GM19468 (cell line): ENCODE measurements around the gene PCSK6.

Experiments used
- ATAC-seq: cut with Tn5 transposase; IDR thresholded peaks from one replicate; pipeline ENCODE4 v1.9.1; 2021; ENCODE audit warnings: mild to moderate bottlenecking, moderate library complexity, moderate number of reproducible peaks; ENCODE audit not compliant: unreplicated experiment; ENCODE audit errors: extremely low read depth

The PCSK6 gene

DNA sequence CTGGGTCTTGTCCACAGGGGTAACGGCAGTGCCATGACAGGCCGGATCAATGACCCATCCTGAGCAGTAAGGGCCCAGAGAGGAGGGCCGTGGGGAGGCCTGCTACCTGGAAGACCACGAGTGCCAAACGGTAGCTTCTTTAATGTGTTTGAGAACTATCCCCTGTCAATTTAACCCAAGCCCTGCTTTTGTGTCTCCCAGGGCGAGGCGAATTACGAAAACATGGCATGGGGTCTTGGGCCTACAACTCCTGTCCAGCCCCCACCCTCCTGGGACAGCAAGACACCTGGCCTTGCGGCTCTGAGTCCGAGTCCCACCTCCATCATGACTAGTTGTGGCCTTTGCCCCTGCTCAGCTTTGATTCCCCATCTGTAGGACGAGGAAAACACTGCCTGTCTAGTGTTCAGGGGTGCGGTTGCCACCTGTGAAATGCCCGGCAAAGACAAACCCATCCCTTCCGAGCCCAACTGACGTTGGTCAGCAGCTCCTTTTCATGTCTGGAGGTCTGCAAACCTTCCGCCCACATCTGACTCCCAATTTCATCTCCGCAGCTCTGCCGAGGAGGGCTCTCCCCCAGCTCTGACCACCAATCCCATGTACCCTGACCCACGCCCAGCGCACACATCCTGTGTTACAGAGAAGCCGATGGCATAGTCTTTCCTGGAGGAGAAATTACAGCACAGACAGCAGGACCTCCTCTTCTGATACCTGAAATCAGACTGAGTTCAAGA is 165.5 kb downstream of the PCSK6 start:
- no peak for ATAC-seq

DNA sequence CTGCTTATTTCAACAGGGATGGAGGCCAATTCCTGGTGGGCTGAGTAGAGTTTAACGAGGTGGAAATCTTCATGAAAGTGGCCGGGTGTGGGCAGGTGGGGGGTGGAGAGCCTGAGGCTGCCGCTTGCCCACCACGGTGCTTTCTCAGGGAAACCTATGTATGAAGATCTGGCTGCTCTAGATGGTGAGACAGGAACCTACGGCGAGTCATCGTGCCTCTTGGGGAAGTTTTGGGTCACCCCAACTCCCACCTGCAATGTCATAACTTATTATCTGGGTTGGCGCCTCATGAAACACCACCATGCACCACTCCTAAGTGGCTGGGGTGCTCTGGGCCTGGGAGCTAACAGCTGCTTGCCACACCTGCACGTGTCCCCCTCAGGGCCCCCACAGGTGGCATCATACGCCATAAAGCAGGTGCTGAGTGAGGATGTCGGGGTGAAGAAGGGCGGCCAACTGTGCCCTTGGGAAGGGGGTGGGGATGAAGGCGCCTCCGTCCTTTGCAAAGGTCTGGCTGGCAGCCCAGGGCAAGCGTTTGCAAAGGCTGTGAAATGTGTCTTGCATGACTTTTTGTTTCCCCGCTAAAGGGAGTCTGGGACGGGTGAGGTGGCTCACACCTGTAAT is 166.5 kb downstream of the PCSK6 start:
- no peak for ATAC-seq

DNA sequence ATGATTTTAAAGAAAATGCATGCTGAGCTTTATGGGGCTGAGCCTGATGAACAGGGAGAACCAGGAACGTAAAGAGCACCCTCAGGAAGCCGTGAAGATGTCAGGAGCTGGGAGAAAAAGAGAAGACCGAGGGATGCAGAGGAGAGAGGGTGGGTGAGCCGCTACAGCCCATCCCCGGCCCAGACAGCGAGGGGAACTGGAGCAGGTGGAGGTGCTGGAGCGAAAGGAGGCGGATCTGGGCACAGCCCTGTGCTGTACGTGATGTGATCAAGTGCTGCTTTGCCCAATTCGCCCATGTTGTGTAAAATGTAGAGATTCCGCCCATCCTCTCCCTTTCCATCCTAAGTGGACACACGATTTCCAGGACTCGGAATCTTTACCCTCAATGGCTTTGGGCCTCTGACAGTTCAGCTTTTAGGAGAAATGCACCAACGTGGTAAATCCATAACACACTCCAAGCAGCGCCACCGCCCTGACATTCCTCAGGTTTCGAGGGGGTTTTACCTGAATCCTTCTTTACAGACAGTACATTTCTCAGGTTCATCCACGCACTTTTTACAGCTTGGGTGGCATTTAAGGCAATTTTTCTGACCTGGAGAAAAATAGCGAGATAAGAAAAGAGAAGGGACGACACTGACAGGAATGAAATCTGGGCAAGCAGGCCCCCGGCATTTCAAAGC is 167.4 kb downstream of the PCSK6 start:
- ATAC-seq, result no peak

DNA sequence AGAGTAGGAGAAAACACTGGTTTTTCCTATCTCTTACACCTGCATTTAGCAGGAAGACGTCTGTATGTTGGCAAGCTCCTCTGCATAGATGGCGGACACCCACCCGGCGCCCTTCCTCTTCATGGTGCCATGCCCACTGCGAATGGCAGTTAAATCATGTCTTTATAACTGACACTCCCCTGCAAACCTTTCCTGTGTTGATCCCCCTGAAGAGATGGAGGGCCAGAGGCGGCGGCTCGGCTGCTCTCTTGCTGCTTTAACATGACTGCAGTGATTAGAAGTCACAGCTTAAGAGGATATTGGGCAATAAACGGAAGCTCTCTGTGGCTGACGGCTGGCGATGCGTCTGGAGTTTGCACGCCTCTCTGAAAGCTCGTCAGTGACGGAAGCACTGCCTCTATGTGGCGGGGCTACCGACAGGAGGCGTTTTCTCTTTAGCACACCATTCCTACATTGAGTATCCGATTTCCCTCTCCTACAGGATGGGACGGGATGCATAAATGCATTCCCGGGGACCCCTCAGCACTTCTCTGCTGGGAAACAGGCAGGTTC is 168.9 kb downstream of the PCSK6 start:
- peak; percentile 58 for ATAC-seq

DNA sequence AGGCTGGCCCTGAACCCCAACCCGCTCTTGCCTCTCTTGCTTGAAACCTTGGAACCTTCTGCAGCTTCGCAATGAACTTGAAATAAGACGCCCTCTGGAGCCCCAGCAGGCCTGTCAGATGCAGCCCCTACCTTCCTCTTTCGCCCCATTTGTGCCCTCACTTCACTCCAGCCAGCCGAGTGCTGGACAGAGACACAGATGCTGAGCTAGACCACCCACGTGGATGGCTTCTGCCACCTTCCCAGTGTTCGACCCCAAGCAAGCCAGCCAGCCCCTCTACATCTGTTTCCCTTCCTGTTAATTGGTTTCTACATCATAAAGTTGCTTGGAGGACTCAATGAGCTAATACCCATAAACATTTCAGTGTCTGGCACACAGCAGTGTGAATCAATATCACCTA is 170.7 kb downstream of the PCSK6 start:
- no peak for ATAC-seq

DNA sequence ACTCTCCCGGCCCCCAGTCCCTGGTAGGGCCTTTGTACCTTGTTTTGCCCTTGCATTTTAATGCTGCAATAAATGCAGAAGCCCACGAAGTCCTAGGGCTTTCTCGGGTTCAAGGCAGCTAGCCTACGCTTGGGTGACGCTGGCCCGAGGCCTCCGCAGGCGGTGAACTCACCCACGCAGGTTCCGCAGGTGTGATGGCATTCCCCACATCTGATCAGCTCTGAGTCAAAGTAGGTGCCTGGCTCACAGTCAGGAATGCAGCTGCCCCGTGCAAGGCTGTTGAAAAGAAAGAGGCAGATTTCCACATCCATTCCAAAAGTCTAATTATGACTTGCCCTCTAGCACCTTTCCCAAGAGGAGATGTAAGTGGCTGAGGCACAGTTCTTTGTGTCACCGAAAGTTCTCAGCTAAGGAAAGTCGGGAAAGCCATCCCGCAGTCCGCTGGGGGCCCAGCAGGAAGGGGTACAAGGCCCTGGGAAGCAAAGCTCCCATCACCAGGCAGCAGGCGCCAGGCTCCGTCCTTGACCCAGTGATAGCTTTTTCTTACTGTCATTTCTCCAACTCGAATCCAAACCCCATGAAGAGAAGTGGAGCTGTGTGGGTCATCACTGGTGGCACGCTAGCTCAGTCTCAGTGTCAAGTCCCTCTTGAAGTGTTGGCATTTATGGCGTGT is 171.2 kb downstream of the PCSK6 start:
- ATAC-seq, result no peak

DNA sequence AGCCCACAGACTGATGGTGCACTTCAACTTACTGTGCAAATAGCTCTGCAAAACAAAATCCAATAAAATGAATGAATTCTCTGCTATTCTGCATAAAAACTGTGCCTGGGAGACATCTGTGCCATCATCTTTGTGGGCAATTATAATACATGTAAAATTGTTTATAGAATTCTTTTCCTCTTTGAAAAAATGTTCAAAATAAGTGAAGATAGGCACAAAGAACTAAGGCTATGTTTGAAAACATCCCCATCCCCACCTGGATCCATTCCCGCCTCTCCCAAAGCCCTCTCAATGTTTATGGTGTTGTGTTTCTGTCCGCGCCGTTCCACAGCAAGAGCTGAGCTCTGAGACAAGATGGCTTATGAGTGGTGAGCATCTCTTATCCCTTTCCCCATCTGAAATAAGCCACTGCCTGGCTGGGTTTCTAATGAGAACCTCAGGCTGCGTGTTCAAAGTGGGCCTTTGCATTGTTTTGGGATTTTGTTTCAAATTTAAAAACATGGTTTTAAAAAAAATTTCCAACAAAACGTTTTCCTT is 172.1 kb downstream of the PCSK6 start:
- ATAC-seq, result no peak

DNA sequence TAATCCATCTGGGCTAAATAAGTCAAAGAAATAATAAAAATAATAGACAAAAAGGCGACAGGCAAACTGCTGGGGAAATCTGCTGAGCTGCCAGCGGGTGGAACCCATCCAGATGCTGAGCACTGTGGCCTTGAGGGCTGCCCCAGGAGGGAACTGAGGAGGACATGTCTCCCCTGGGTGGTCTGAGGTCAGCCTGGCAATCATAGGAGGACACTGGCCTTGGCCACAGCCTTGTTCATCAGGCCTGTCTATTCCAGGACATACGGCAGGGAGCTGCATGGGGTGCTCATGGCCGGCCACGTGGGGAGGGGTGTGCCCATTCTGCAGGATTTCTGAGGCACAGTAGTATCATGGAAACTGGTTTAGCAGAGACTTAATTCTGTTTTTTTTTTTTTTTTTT is 173.0 kb downstream of the PCSK6 start:
- no peak for ATAC-seq

DNA sequence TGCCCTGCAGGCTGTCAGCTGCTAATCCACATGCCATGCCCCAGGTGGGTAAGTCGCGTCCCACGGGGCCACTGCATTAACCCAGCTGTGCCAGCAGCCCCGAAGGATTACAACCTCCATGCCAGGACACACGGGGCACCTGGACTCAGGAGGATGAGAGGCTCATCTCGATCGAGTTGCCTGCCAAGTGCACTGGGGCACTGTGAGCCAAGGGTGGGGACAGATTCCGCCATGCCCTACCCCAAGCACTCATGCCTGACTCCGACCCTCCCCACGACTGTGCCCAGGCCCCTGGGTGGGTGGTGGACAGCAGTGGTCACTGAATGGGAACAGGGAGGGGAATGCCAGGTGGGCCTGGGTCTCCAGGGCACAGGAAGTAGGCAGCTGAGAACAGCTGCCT is 173.8 kb downstream of the PCSK6 start:
- no peak for ATAC-seq

DNA sequence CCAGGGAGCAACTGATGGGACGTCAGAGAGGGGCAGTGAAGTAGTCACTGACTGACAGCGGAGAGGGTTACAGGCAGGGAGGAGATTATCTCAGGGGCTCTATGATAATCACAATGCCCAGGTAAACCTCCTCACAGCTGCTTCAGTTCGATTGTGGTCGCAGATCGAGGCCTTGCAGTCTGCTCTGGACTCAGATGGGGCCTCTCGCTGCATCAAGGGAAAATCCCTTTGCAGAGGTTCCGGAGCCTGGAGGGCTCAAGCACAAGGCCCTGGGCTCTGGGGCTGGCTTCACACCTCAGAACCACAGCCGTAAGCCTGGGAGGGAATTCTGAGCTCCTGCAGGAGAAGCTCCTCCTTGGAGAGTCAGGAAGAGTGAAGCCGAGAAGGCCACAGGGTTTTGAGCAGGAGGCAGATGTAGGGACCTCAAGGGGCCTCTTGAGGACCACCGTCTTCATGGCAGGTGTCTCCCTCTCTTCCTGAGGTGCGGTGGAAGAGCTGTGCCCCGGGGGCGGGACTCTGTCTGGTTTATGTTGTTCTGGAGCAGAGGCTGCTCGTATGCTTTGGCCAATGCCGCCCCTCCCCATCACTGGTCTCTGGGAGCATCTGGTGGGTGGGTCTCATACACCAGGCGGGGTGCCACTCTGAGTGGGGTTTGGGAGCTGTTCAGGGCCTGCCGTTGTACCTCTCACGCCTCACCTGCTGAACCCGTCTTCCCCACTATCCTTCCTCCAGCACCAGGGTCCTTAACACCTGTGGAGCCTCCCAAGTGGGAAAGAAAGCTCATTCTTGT is 175.0 kb downstream of the PCSK6 start:
- no peak for ATAC-seq

DNA sequence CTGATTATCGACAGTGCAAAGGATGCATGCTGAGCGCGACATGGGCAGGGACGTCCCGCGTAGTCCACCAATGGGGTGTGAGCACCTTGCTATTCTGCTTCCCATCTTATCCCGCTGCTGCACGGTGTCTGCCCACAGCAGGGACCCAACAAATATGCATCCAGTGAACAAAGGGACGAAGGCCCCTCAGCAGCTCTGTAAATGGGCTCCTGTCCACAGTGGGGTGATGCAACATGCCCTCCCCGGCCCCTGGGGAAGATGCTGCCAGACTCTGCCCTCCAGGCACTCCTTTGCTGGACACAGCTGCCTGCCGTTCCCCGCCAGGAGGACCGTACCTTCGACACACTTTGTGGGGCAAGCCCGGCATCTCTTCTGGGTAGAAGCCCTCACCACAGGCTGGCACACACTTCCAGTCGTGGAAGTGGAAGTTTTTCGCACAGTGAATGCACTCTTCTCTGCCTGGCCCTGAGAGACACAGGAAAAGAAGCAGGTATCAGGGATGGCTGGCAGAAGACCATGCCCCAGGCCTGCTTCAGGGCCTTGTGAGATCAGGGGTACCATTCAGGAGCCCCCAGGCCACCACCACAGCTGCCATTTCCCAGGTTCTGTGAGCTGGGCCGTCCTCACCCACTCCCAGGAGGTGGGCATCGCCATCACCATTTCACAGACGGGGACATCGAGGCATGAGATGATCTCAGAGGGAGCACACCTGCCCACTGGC is 176.3 kb downstream of the PCSK6 start:
- no peak for ATAC-seq

DNA sequence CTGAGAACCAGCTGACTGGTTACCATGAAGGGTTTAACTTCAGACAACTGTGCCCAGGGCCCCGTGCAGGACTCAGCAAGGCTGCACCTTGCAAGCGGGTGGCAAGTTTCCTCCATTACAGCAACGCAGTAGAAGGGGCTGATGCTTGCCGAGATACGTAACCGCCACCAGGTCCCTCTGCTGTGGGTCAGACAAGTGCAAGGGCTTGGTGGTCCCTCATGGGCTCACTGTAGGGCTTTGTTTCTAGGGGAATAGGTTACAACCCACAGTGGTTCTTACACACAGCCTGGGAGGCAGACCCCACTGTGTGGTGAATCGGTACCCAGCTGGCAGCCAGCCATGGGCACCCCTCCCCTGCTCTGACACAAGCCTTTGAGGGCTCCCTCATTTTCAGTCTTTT is 179.0 kb downstream of the PCSK6 start:
- ATAC-seq, result no peak

DNA sequence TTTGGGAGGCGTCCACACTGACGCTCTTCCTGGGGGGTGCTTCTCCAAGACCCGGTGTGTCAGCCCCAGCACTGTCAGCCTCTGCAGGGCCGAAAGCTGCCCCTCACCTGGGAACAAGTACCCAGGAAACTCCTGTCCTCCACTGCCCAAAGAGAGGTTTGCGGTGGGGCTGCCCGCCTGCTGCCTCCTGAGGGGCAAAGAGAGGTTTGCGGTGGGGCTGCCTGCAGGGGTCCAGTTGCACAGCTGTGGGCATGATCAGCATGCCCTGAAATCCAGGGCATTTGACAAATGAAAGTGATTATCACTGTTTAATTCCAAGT is 179.4 kb downstream of the PCSK6 start:
- no peak for ATAC-seq

DNA sequence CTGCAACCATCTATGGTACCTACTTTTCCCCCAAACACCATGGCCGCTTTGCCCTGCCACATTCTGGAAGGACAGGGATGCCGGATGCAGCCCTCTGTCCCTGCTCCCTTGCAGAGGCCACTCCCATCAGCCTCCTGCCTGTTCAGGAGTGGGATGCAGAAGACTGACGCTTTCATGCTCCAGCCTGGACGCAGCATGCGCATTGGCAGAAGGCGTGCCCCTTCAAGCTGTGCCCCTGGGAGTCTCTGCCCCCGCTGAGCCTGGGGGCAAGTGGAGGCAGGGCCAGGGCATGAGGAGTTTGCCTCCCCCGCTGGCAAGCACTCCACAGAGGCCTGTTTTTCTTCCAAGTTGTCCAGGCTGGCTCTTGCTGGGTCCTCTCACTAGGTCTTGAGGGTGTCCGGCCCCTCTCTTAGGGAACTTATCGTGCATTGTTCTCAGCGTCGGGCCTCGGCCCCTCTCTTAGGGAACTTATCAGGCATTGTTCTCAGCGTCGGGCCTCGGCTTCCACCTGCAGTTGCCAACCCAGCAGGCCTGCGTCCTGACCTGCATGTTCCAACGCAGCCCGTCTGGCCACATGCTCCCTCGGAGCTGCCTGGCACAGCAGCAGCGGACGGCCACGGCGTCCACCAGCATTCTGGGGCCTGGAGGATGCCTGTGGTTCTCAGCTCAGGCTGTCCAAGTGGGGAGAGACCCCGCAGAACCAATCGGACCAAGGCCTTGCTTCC is 179.9 kb downstream of the PCSK6 start:
- ATAC-seq, result no peak

DNA sequence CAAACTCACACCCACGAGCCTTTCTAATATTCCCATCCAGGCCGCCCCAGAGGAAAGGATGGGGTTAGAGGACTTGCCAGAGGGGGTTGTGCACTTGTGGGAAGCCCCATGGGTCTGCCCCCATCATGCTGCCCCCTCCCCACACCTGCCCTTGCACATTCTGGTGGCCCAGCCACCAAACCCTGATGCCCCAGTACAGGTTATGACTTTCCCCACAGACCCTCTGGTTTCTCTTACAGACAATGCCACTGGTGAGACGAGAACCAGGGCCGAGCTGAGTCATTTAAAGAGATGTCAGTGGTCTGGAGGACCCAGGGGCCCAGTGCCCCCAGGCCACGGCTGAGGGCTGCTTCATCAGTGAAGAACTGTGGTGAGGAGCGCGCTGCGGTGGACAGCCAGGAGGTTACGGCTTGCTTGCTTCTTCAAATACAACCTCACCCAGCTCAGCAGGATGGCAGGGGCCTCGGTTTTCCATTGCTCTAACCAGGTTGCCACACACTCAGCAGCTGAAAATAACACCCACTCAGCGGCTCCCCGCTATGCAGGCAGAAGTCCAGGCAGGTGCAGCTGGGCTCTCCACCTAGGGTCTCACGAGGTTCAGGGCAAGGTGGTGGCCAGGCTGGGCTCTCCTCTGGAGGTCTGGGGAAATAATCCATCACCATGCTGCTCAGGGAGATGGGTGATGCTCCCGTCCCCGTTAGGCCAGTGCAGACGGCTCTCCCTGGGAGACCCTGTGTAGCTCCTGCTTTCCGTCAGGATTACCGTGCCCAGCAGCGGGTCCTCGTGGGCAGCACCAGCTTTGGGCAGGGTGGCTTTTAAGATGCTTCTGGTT is 180.7 kb downstream of the PCSK6 start:
- ATAC-seq, result no peak

DNA sequence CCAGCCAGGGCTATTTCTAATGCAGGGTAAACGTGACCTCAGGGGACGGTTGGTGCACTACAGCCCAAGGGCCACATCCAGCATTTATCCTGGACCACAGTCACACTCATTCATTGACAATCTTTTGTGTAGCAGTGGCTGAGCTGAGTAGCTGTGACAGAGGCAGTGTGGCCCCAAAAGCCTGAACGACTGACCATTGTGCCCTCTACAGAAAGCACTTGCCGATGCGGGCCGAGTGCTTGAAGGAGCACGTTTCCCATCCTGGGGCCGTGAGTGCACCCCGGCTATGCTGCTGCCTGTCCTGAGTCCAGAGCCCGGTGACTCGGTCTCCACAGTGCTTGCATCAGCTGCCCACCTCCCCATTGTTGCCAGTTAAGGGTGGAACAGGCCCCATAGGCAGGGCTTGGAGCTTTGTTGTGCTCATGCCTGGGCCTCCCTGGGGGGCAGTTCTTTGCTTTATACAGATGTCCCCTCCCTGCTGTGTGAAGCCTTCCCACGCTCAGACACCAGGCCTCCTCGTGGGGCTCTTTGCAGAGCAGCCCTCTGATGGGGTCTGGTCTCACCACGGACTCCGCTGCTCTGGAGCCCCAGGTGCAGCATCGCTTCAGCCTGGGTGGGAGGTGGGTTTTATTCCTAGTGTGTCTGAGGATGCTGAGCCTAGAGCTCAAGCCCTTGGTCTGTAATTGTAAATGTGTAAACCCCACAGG is 181.5 kb downstream of the PCSK6 start:
- ATAC-seq, result no peak
